Fibroblast of gingiva (primary cell): ENCODE data around the gene EZR.

Experiments
- DNase-seq: peaks from one replicate; pipeline ENCODE4 v3.0.0-alpha.2; 2011; ENCODE audit warnings: low read depth

Gene EZR

DNA sequence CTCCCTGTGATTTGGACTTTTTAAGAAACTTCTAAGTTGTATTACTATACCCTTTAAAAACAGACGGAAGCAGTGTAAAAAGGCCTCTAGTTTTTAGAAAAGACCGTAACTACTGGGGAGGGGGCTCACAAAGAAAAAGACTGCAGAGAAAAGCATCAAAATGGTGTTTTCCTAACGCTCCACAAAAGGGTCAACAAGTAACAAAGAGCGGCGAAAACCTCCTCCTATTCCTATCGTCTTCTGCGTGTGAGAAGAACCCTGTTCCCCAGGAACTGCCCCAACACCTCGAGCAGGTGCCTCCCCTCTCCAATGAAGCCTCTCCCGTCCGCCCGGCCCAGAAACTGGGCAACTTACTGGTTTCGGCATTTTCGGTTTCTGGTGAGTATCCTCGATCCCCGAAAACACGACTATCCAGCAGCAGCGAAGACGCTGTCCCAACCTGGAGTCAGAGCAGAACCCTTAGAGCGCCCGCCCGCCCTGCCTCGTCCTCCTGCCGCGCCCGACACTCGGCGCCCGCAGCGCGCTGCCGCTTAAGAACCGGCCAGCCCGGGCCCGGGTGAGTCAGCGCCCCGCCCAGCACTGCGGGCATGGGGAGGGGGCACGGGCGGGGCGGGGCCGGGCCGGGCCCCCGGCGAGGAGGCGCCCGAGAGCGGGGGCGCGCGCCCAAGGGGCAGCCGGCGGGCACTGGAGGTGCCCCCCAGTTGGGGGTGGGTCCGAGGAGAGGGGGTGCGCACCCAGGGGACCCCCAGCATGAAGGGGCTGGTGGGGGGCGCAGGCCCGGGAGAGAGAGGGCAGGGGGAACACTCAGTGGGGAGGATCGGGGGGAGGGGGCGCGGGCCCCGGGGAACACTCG is 1.2 kb downstream of the EZR start:
- DNase-seq: peak; percentile 77

DNA sequence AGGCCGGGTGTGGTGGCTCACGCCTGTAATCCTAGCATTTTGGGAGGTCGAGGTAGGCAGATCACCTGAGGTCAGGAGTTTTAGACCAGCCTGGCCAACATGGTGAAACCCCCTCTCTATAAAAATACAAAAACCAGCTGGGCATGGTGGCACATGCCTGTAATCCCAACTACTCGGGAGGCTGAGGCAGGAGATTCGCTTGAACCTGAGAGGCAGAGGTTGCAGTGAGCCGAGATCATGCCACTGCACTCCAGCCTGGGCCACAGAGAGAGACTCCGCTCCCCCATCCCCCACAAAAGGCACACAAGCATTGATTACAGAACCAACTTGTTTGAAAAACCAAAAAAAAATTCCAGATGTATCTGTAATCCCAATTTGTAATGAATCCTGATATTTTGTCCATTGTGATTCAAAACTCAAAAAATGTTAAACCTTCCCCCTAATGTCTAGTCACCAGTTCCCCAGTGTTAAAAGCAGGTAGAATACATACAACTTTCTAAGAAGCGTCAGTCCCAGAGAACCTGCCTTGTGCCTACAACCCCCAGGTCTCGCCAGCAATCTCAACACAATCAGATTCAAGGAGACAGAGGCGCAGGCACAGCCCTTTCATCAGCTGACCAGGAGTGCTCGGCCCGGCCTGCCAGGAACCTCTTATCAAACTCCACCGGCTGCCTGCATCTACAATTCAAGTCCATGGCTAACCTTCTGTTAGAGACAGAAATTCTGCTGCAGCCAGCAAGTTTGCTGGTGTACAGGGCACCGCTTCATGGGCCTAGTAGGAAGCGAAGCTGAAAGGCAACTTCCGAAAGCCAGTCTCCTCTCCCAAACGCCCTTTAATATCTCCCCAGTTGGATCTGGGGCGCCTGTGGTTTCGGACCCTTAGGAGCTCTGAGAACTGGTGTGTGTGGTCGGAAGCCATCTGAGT is 2.1 kb downstream of the EZR start:
- DNase-seq: no peak

DNA sequence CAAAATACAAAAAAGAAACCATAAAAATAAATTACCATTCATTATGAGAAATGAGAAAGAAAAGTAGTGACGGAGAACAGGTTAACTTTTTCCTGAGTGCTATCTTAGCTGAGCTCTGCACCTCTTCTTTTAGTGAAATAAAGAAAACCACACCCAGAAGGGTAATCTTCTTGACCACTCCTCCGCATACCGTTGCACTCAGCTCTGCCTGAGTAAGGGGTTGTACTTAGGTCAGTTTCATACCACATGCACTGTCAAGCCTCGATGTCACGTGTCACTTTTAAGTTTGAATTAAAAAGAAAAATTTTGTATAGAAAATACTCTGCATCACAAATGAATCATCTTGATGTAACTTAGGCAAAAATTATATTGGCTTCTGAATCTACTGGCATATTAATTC is 2.8 kb downstream of the EZR start:
- no peak for DNase-seq

DNA sequence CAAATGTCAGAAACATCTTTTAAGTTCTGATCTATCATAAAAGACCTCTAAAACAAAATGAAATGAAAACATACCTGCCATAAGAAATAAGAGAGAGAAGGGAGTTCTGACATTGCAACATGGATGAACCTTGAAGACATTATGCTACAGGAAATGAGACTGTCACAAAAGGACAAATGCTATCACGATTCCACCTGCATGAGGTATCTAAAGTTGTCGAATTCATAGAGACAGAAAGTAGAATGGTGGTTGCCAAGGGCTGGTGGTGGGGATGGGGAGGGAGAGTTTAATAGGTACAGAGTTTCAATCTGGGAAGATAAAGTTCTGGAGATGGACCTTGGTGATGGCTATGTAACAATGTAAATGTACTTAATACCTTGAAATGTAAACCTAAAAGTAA is 3.3 kb downstream of the EZR start:
- DNase-seq: no peak

DNA sequence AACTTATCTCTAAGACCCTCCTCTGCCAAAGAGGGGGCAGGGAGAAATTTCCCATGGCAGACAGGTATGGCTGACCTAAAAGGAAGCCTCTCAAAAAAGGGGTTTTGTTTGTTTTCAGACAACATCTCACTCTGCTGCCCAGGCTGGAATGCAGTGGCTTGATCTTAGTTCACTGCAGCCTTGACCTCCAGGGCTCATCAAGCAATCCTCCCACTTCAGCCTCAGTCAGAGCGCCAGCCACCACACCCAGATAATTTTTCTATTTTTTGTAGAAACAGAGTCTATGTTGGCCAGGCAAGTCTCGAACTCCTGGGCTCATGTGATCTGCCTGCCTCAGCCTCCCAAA is 3.8 kb downstream of the EZR start:
- DNase-seq: no peak

DNA sequence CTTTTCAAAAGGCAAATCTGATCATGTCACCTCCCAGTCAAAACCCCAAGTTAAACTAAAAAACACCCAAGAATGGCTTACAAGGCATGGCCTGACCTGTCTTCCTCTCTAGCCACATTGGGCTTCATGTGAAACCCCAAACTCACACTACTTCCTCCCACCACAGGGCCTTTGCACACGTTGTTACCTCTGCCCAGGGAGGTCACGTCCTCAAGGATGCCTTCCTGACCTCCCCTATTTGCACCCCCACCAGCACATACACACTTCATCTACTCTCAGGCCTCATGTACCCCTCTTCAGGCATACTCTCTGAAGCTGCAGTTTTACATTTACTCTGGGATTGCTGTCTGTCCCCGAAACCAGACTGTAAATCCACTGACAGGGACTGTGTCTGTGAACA is 6.1 kb downstream of the EZR start:
- DNase-seq: no peak

DNA sequence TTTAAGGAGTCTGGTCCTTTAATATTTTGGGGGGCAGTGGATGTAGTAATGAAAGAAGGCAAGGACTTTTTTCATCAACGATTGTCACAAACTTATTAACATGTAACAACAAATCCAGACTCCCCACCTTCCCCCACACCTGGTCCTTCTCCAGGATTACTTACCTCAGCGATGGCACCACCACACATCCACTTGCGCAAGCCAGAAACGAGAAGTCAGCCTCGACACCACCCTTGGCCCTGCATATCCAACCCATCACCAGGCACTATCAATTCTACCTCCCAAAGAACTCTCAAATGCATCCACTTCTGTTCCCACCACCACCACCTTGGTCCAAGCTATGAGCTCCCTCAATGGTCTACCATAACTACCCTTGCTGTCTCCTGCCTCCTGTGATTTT is 6.6 kb downstream of the EZR start:
- no peak for DNase-seq

DNA sequence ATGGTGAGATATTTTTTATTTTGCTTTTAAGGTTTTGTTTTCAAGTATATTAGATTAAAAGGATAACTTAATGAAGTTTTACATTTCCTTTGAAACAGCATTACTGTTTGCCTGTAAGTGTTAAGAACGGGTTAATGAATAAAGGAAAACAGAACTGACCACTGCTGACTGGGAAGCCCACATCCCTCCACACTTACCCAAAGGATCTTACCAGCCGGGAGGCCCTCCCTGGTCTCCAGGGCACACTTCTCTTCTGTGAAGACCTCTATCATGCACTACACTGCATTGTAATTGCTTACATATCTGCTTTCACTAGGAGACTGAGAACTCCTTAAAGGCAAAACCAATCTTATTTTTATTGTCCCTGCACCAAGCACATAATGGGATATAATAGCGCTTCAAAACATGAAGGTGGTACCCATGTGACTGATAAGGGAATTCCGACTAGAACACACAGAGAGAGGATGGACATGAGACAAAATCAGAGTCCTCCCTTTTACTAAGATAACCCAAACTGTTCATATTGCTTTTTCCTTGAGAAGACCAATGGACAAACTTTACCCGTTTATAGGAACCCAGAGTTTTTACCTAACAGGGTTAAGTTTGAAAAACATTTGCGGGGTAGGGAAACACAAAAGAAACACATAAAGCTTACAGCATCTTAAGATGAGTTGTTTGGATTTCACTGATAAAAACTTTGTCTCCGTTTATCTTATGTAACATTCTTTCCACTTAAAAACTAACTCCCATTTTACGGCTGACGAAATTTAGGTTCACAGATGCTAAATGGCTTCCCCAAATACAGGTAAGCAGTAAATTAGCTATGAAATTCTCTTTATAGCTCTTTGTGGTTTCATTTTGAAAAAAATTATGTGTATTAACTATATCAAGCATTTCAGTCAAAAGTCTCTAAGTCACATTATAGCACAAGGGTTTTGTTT is 8.7 kb downstream of the EZR start:
- DNase-seq: no peak

DNA sequence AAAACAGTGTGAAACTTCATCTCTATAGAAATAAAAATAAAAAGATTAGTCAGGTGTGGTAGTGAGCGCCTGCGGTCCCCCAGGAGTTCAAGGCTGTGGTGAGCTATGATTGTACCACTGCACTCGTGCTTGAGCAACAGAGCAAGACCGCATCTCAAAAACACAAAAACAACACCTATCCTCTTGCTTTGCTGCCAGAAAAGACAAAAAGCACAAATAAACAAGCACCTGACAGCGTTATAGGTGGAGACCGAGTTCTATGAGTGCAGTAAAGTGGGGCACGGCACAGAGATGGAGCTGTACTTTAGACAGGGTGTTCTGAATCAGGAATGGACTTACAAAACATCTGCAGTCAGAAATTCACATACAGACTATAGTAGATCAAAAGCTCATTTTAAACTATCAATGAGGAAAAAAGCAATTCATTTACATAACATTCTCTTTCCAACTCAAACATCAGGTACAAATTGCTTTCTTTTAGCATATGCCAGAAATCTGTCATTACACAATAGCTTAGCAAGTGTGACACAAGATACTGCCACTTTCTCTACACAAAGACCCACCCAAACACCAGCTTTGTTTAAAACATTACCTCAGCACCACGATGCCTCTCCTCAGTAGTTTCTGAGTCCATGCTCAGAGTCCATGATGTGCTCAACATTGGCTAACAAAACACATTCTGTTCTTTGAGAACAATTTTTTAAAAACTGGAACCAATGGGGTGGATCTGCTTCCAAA is 10.1 kb downstream of the EZR start:
- DNase-seq: no peak

DNA sequence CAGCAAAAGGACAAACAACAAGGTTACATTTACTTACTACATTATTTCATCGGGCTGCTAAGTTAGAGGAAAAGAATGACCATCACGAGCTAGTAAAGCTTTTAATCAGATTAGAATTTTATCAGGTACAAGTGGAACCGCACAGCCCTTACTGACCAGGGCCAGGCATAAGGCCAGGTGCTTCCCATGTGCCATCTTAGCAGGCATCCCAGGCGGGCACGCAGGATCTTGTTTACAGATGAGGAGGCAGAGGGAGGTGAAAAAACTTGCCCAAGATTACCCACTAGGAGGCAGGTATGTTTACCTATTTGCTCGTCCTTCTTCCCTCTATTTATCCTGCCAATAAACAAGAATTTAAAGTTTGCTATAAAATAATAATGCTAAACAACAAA is 10.7 kb downstream of the EZR start:
- no peak for DNase-seq

DNA sequence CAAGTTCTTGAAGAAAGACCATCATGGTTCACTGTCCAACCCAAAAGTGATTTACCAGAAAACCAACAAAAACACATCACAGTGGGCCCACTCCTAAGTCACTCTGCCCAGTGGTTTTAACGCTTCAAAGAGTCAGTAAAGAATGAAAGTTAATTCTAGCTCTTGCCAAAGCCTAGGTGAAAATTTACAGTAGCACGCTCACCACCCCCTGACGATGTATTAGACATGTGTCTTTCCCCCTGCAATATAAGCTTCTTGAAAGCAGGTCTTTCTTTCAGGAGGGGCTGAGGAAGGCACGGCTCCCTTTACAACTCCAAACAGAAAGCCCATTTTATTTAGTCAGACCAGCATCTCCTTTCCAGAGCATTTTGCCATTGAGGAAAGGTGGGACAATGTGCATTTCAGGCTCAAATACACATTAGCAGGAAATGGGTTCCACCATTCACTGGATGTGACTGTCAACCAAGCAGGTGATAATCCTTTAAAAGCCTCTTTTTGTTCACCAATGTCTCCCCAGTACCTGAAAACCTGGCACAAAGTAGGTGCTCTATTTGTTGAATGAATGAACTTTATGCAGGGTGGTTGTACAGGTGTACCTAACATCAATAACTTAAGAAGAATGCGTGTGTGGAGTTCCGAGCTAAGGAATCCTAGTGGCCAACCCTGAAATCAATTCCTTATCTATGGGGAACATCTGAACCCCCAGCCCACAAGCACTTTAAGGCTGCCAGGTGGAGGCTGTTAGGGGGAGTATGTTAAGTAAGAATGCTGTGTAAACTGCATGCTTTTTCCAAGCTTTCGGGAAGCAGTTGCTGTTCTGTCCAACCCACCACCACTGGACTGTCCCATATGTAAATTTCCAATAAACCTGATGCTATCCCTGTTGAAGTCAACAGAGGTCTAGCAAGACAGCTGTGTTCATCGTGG is 11.4 kb downstream of the EZR start:
- DNase-seq: no peak

DNA sequence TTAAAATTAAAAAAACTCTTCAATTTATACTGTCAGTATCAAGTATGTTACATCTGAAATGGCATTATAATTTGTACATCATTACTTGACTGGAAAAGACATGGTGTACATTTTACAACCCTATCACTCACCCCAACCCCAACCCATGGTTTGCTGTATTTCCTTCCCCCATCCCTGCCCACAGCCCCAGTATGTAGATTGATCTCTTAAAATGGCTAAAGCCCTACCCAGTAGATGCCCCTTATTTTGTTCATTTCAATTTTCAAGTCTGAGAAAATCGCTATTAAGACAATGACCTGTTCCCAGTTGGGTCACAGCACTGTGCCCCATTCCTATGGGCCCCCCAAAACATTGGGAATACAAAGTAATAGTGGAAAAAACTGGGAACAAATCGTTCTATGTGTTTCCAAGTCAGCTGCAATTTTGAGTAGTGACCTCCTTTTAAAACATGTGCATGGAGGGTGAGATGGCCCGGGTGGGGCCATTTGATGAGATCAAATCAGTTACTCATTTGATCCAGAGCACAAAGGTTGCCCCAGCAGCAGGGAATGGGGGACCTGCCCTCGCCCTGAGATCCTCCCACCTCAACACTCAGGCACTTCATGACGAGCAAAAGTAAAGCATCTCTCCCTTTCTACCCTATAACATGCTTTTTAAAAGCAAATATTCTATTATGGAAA is 13.3 kb downstream of the EZR start:
- no peak for DNase-seq

DNA sequence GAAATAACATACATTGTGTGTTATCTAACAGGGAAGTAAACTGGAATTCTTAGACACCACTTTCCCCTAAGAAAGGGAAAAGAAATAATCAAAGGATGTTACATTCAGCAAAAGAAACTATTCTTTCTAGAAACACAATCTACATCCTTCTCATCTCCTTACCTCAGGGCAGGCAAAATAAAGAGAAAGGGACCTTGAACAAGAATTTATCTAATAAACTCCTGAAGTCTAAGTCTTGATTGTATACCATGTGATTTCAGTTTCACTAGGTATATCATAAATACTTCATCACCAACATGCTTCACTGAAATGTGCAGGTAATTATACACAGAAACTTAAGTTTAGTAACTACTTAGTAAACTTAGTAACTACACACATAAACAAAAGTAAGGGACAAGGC is 15.0 kb downstream of the EZR start:
- DNase-seq: no peak

DNA sequence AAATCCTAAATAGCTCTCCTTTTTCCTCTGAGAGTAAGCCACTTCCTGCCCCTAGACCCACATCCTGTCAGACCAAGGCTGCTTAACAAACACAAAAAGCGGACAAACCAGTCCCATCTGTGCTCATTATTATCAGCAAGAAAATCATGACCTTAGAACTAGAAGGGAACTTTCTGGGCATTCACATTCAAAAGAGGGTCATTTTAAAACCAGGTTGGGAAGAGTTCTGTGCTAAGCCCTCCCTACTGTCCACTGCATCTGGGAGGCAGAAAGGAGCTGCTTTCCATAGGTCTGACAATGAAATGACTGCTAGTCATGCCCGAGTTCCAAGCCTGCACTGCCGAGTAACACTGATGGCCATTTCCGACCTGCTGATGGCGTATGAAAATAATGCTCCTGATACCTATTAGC is 15.4 kb downstream of the EZR start:
- DNase-seq: peak; percentile 15

DNA sequence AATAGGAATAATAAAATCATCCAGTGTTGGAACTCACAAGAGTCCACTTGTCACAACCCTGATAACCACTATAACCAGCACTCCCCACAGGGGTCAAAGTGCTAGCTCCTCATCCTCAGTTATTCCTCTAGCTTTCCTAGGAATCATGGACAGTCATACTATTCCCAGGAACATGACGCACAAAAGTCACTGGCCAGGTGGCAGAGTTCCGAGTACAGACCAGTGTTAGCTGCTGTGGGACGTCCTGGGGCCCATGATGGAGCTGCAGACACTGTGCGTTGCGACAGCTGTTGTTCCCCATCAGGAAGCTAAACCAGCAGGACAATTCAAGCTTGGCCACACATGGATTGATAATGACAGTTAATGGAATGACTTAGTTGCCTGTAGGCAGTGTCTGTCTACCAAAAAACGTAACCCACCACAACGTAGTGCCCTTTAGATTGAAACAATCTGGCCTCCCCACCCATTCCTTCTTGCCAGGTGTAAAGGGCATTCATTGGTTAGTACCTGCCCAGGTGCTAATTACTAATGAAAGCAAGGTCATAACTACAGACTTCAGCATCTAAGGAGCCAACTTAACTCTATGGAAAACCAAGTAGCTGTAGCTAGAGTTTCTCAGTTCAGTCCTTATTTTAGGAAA is 17.4 kb downstream of the EZR start:
- no peak for DNase-seq

DNA sequence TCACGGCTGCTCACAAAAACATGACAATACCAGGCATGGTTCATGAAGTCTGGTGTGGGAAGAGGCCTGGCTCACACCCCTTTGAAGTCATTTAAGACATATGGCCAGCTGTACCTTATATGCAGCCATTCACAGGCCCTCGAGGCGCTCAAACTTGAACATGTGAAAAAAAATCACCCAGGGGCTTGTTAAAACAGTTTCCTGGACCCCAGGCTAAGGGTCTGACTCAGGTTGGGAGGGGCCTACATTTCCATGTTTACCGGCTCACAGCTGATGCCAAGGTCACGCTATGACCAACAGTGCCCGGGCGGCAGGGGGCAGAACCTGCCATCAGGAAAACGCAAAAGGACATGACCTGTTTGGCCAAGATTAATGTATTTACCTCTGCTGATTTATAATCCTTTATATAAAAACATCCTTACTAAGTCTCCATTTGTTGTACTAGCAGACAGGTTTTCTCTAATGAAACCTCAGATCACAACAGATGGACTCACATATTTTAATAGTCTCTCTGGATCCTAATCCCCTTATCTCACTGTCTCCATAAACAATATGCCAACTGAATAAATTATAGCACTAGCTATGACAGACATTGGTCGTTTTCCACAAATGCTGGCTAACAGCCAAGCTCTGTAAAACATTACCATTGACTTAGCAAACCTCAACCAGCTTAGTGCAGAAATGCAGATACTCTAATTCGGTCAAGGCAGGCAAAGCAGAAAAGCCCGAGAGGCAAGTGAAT is 19.9 kb downstream of the EZR start:
- DNase-seq: peak; percentile 25

DNA sequence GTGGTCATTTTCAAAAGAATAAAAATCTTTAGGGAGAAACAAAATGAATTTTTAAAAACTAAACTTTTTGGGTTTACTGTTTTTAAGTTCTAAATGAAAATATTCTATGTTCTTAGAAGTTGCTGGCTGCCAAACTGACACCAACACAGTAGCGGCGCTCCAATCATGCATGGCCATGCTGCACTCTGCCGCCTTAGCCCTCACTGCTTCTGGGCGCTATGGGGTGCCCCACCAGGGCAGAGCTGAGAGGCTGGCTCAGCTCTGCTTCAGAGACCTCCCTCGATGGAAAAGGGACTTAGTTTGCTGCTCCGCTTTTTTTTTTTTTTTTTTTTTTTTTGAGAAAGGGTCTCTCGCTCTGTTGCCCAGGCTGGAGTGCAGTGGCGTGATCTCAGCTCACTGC is 20.9 kb downstream of the EZR start:
- no peak for DNase-seq
